ENCODE measurements around the gene TCHP.

TCHP gene

DNA sequence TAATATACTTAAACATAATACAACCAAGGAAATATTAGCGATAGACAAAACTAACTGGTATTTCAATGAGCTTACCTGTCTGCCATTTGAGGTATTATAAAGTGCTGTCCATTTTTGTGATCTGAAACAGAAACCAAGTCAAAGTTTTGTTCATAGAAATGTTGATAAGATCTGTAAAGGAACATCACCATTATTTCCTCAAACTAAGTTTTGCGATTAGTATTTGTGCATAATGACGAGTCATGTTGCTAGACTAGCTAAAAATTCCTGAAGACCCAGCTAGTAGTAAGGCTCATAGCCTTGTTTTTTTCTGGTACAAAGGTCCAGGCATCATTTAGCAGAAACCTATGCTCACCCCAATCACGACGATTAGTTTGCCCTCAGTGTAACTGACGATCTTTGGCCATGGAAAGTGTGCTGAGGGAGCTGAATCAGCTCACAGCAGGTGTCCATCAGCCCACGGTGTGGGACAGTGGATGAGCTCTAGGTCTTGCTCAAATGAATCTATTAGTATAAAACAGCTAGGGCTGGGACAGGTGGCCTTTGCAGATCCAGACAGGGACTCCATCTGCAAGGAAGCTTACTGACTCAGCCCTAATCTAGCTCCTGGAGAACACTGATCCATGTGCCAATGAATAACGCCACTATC is 67.4 kb downstream of the TCHP start:
- no peak for DNase-seq

All from NCI-H1694 (cell line).